Measurements from ENCODE around the gene OBP2A. TPM values are rescaled to one million over a fixed set of nuclear protein-coding genes. Genes with fewer than 3 reads are reported as not detected.
A peak's percentile ranks its signal among the peaks of the same experiment; 100 is the strongest.

The OBP2A gene
- total RNA-seq, 4 donors from 2014 or later, result not detected

GRCh38 chr9:135566552-135566951, 20.6 kb downstream of the OBP2A start:
- H3K27ac ChIP-seq, result no peak overlapping the region
- no peaks in the 10 kb centered on the region for H3K36me3 ChIP-seq
- no peak overlapping the region for H3K4me3 ChIP-seq
- no peaks in the 10 kb centered on the region for H3K27me3 ChIP-seq
- no peaks in the 10 kb centered on the region for H3K4me1 ChIP-seq
- peak in 1 of 3 donors; percentile 15 for DNase-seq
- no peaks in the 10 kb centered on the region for H3K9me3 ChIP-seq
- no peak for TF ChIP-seq CTCF (IDR thresholded peaks at IDR 0.05)

GRCh38 chr9:135567311-135567710, 21.4 kb downstream of the OBP2A start:
- no peak for TF ChIP-seq CTCF (IDR thresholded peaks at IDR 0.05)
- TF ChIP-seq POLR2A (IDR thresholded peaks at IDR 0.05), result no peak
- no peaks in the 10 kb centered on the region for H3K27me3 ChIP-seq
- DNase-seq, result peak in 1 of 3 donors; percentile 21
- H3K9me3 ChIP-seq, result no peaks in the 10 kb centered on the region
- no peak overlapping the region for H3K4me3 ChIP-seq
- H3K36me3 ChIP-seq, result no peaks in the 10 kb centered on the region
- no peaks in the 10 kb centered on the region for H3K4me1 ChIP-seq
- H3K27ac ChIP-seq, result no peak overlapping the region

GRCh38 chr9:135568026-135568425, 22.1 kb downstream of the OBP2A start:
- no peak overlapping the region for H3K27ac ChIP-seq
- no peak for DNase-seq
- no peaks in the 10 kb centered on the region for H3K36me3 ChIP-seq
- H3K9me3 ChIP-seq, result no peaks in the 10 kb centered on the region
- no peak overlapping the region for H3K4me3 ChIP-seq
- H3K4me1 ChIP-seq, result no peaks in the 10 kb centered on the region
- TF ChIP-seq POLR2A (IDR thresholded peaks at IDR 0.05), result no peak
- no peak for TF ChIP-seq CTCF (IDR thresholded peaks at IDR 0.05)
- H3K27me3 ChIP-seq, result no peaks in the 10 kb centered on the region

- TF ChIP-seq CTCF (IDR thresholded peaks at IDR 0.05) (no peak), POLR2A (IDR thresholded peaks at IDR 0.05) (no peak)
- H3K36me3 ChIP-seq, result no peaks in the 10 kb centered on the region
- no peak overlapping the region for H3K27ac ChIP-seq
- H3K4me3 ChIP-seq, result no peak overlapping the region
- H3K4me1 ChIP-seq, result no peaks in the 10 kb centered on the region
- no peaks in the 10 kb centered on the region for H3K27me3 ChIP-seq
- DNase-seq, result no peak
- H3K9me3 ChIP-seq, result no peaks in the 10 kb centered on the region
Measured at GRCh38 chr9:135570456-135570855, 24.5 kb downstream of the OBP2A start.

GRCh38 chr9:135572233-135572632, 26.3 kb downstream of the OBP2A start:
- H3K27me3 ChIP-seq, result no peaks in the 10 kb centered on the region
- no peaks in the 10 kb centered on the region for H3K9me3 ChIP-seq
- no peak for DNase-seq
- H3K27ac ChIP-seq, result no peak overlapping the region
- TF ChIP-seq CTCF (IDR thresholded peaks at IDR 0.05), result no peak
- no peak for TF ChIP-seq POLR2A (IDR thresholded peaks at IDR 0.05)
- no peaks in the 10 kb centered on the region for H3K36me3 ChIP-seq
- no peaks in the 10 kb centered on the region for H3K4me1 ChIP-seq
- no peak overlapping the region for H3K4me3 ChIP-seq

GRCh38 chr9:135573124-135573523, 27.2 kb downstream of the OBP2A start:
- Histone ChIP-seq H3K4me3 (no peak overlapping the region), H3K27ac (no peak overlapping the region), H3K36me3 (no peaks in the 10 kb centered on the region), H3K4me1 (no peaks in the 10 kb centered on the region), H3K27me3 (no peaks in the 10 kb centered on the region), H3K9me3 (no peaks in the 10 kb centered on the region)
- no peak for TF ChIP-seq CTCF (IDR thresholded peaks at IDR 0.05)
- no peak for TF ChIP-seq POLR2A (IDR thresholded peaks at IDR 0.05)
- DNase-seq, result no peak

All from Peyer's patch (tissue), 4 donors.